ENCODE results near the gene PRG3.
"Not testable (repeated sequence)": the region's sequence is repeated elsewhere in the genome, so short reads cannot be mapped to it uniquely, and the experiment has no call there.

PRG3 gene

DNA sequence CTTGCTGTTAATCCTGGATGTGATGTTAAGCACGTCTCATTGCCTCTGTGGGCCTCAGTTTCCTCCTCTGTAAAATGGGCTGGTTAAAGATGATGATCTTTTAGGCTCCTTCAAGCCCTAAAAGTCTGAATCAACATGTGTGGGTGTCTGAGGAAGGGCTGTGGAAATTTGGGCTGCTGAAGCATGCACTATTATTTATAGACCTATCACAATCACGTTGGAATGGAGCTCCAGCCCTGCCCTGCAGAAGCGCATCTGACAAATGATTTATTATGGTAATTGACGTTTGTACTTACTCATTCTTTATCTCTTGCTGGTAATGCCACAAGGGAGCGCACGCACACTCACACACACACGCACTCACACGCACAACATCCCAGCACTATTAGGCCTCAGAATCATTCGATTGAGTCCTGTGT, 22.4 kb downstream of the PRG3 start:
- no peak for DNase-seq

DNA sequence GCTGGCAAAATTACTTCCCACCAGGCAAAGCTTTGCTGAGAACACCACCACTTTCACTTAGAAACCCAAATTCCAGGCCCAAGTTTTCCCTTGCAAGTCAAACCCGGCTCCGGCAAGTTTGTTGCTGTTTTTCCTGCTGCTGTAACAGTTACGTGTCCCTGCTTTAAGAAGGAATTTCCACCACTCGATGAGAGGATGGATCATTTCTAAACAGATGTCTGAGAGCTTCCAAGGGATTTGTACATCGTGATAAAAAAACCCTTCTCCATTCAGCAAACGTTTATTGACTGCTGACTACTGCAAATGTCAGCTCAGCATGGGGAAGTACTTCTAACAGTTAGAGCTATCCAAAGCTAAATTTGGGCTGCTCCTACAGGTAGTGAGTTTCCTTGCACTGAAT, 23.1 kb downstream of the PRG3 start:
- no peak for DNase-seq

GRCh38 chr11:57357310-57357709, 23.6 kb downstream of the PRG3 start:
- no peak for DNase-seq

- no peak for DNase-seq
These were observed 24.7 kb downstream of the PRG3 start for GRCh38 chr11:57356268-57356667.

- no peak for DNase-seq
These were observed 26.3 kb downstream of the PRG3 start for GRCh38 chr11:57354699-57355098.

DNA sequence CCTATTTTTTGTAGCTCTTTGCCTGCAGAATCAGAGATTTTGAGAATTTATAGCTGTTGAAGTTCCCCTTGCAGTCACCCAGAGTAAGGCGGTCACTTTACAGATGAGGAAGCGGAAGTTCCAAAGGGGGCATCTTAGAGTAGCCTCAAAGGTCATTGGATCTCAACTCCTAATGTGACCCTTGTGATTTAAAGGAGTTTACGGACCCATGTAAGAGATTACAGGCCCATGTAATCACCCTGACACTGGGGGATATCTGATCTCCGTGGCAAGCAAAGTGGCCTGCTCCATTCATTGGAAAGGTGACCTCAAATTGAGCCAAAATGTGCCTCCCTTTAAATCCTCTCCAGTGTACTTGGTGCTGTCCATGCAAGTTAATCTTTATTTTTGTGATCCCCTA, 27.1 kb downstream of the PRG3 start:
- DNase-seq: no peak

GRCh38 chr11:57353446-57353845, 27.5 kb downstream of the PRG3 start:
- no peak for DNase-seq

DNA sequence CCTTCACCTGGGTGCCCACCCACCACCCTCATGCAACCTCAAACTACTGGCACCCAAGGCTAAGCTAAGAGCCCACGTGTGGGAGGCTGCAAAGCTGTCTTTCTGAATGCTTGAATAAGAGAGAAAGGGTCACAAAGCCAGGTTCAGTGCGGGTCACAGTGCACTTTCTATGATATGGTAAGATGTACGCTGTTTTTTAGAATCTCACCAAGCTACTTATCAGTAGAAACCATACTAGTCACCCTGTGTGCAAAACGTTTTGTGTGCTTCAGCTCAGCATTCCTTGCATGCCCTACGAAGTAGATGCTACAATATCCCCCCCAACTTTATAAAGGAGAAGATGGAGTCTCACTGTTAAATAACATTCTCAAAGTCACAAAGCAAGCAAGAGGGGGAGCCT, 27.9 kb downstream of the PRG3 start:
- DNase-seq: no peak

GRCh38 chr11:57349491-57350274, 31.3 kb downstream of the PRG3 start:
- peak; percentile 53 for DNase-seq

GRCh38 chr11:57348636-57349313, 32.2 kb downstream of the PRG3 start:
- no peak for DNase-seq

- no peak for DNase-seq
These were observed 32.9 kb downstream of the PRG3 start for GRCh38 chr11:57348052-57348451.

DNA sequence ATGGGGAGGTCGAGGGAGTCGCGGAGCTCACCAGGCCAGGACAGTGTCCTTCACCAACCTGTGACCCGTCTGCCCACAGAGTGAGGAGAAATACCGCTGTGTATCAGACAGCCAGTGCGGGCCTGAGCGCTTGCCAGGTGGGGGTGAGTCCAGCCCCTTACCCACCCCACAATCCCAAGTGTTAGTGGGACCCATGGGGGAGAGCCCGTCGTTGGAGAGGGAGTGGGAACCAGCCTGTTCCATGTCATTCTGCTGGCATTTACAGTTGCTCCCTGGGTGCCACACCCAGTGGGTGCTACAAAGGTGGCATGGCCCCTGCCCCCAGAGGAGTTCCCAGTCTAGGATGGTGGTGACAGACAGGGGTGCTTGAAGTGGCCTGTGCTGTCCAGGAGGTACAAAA, 33.6 kb downstream of the PRG3 start:
- no peak for DNase-seq

DNA sequence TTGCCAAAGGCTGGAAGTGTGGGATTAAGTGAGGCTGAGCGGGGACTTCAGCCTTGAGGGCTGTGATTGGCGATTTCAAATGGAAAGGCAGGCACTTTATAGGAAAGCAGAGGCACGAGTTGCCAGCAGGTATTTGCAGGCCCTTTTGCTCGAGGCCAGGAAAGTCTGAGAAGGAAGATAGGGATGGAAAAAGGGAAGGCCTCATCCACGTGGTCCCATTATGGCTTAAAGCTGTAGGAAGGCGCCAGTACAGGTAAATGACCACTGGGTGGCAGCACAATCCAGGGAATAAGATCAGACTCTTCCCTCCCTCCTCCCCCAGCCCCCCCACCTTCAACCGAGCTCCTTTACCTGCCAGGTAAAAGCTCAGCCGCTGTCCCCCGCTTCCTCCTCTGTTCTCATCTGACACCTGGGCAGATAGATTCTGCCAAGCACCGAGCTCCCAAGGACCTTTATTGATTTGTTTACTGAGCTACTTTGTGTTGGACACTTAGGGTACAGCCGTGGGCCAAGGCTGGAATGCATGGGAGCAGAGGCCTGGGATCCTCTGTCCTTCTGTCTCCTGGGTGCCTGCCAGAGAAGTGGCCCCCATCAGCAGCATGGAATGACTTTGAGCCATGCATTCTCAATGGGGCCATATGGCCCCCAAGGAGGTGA, 35.3 kb downstream of the PRG3 start:
- DNase-seq: peak; percentile 78

GRCh38 chr11:57344826-57345225, 36.1 kb downstream of the PRG3 start:
- DNase-seq: no peak

DNA sequence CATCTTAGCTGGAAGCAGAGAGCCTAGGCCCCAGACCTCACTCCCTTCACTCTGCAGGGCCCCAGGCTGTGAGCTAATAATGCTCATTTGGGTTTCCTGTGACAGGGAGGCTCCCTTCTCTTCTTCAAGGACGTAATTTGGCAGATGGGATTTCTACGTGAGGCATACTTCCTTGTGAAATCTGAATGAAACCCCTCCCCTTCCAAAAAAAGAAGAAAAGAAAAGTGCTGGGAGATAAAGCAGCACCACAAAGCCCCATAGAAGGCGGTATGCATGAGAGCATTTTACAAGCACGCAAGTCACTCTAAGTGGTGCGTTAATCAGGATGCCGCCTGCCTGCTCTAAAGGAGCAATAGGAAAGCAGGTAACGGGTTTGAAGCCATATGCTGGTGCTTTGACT, 37.1 kb downstream of the PRG3 start:
- no peak for DNase-seq

DNA sequence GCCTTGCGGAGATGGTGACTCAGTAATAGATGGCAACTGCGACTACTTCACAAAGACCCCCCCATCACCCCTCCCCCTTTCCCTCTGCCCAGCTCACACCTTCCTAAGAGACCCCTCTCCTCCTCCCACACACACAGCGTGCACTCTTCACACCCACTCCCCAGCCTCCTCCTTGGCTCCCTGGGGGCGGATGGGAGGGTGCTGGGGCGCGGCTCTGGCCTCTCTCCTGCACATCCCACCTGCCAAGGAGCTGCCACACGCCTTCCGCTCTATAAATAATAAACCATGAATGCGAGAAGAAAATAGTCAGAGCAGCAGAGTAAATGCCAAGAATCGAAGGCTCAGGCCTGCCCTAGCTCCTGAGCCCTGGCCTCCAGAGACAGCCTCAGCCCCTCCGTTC, 38.2 kb downstream of the PRG3 start:
- DNase-seq: no peak

DNA sequence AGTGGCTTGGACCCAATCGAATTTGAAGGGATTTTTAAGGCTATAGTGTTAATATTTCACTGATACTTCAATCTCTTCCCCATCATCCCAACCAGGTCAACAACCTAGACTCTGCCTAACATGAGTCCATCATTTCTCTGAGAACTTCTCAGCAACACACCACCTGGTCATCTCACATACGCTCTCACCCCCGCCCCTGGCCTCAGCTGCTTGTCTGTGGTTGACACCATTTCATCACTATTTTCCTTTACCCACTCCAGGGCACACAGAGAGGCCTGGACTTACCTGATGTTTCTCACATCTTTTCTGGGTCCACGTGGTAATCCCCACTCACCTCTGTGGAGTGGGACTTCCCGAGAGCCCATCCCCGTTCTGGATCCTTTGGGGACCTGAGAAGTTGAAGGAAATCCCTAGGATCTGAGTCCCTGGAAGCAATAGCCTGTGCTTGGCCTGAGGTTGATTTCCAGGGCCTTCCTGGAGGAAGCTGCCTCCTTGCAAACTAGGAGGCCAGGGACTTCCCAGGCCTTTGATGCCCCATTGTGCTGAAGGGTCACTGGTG, 39.6 kb downstream of the PRG3 start:
- no peak for DNase-seq

GRCh38 chr11:57340039-57340615, 40.8 kb downstream of the PRG3 start:
- no peak for DNase-seq

GRCh38 chr11:57339328-57339727, 41.6 kb downstream of the PRG3 start:
- DNase-seq: no peak

GRCh38 chr11:57338142-57338541, 42.8 kb downstream of the PRG3 start, which contains the start of gene P2RX3:
P2RX3 (plus strand) TSS chr11:57338352; CDS start chr11:57338551, 199 bp downstream.
- no peak for DNase-seq

- DNase-seq: not testable (repeated sequence)
These were observed 44.1 kb downstream of the PRG3 start for GRCh38 chr11:57336856-57337255.

- DNase-seq: no peak
These were observed 44.8 kb downstream of the PRG3 start for GRCh38 chr11:57336111-57336666.

Data from CD4-positive, alpha-beta T cell treated with Interleukin-17A for 1 hour (primary cell).